HTERT RPE-1 (cell line): ENCODE results near the gene CD3D.

ENCODE experiments used
- in situ Hi-C: fragments of 300-500 bp; cut with MboI; formaldehyde crosslinking; loops from 4 replicates; pipeline ENCODE4 v1.14.3; 2020; ENCODE audit warnings: low sequenced_read_pairs

The CD3D gene

DNA sequence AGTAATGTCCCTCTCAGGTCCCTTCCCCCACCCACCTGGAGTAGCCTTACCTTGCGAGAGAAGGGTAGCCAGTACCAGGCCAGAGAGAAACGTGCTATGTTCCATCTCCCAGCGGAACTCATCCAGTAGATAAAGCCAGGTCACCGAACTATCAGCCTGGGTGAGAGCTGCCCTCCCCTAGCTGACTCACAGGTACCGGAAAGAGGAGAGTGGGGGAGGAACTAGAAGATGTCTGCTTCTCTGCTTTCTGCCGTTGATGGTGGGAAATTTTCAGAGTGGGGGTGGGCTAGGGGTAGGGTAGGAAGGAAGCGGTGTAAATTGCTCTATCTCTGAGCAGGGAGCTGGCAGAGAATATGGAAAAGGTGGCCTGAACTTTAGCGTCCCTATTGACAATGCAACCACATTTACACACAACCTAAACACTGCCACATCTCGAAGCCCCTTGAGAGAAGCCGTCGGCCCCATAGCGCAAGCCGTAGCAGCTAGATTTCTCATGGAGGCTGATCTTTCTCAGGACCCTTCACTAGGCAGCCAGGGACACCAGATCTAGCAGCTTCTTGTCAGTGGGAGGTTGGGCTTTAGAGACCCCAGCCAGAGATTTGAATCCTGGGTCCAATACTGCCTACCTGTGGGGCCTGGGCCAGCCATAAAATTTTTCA is at the start of gene CD3D:
TSS of gene CD3D (minus strand) at position 203 of the 659 bp plus-strand sequence. CDS start at position 105, 98 bp downstream.
- in situ Hi-C loops = no loop called here

DNA sequence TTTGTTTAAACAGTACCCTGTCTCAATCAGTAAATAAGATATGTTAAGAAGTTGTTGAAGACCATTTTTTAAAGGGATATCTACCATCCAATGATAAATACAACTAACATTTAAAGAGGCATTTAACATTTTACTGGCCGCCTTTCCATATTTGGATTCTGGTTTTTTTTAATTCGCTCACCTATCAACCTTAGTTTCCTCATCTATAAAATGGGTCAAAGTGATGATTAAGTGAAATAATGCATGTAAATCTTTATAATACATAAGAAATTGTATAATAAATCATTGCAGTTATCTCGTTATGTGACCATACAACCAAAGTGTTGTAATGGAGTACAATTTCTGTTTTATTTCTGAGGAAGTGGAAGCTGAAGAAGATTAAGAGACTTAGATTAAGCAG is 41.2 kb upstream of the CD3D start:
- in situ Hi-C loops = no loop called here

DNA sequence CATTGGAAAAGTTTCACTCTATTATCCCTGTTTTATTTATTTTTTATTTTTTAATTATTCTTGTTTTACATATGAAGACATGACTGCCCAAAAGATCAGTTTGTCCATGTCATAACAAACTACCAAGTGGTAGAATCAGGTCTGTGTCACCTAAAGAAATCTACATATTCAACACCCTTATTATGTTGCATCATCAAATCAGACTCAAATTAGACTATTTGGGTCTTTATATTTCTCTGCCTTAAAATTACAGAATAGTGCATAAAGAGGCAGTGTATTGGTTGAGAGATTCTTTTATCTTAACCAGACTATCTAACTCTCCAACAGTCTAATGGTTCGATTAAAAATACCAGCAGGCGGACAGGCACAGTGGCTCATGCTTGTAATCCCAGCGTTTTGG is 40.4 kb upstream of the CD3D start:
- in situ Hi-C loops = no loop called here

DNA sequence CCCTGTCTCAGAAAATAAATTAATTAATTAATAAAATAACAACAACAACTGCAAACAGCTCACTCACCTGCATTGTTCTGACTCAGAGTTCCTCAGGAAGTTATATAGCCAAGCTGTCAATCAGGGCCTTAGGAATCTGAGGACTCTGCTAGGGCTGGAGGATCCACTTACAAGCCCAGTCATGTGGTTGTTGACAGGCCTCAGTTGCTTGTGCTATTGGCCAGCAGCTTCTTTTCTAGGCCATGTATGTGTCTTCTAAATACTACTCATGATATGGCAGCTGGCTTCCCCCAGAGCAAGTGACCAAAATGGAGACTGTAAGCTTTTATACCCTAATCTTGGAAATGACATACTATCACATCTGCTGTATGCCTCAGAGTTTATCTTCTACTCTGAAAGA is 38.1 kb upstream of the CD3D start:
- in situ Hi-C loops = no loop called here

DNA sequence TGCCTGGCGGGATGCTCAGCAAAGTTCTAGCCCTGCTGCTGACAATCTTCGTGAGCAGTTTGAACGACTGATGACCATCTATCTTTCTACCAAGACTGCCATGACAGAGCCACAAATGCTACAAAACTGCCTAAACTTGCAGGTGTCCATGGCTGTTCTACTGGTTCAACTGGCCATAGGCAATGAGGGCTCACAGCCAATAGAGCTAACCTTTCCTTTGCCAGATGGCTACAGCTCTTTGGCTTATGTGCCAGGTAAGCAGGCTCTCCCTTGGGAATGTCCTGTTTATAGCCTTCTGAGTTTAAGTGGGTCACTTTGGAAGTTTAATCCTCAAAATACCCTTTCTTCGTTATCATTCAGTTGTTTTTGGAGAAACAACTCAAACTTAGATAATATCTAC is 37.0 kb upstream of the CD3D start:
- in situ Hi-C loops = no loop called here

DNA sequence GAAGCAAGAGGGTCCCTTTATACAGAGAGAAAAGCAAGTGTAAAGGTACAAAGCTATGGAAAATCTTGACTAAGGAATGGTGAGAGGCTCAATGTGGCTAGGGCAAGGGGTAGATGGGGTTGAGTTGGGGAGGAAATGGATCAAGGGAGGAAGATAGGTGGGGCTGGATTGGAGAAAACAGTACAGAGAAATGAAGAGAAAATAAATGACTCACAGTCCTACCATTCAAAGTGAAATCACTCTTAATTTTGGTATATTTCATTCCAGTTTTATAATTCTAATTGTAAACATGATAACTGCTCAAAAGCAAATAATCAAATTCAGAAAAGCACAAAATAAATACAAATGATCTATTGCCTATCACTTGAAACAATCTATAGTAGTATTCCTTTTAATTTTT is 33.5 kb upstream of the CD3D start:
- in situ Hi-C loops = no loop called here

DNA sequence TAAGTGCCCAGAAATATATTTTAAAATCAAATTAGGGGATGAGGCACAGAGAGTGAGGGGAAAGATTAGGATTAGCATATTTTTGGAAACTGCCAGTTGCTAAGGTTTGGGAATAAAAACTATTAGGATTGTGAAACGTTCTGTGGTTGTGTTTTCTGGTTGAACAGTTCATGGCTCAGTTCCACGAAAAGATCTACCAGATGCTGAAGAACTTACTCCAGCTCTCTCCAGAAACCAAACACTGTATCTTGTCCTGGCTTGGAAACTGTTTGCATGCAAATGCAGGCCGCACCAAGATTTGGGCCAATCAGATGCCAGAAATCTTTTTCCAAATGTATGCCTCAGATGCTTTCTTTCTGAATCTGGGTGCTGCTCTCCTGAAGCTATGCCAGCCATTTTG is 32.2 kb upstream of the CD3D start:
- in situ Hi-C loops = no loop called here

DNA sequence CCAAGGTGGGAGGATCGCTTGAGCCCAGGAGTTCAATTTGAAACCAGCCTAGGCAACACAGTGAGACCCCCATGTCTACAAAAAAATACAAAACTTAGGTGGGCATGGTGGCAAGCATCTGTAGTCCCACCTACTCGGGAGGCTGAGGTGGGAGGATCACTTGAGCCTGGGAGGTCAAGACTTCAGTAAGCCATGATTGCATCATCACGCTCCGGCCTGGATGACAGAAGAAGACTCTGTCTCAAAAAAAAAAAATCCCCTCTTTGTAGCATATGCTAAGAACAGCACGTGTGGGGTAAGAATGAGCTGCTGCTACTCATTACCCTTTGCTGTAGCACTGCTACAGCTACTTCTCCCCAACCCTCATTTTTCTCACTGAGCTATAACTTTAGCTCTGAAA is 31.4 kb upstream of the CD3D start:
- in situ Hi-C loops = no loop called here

DNA sequence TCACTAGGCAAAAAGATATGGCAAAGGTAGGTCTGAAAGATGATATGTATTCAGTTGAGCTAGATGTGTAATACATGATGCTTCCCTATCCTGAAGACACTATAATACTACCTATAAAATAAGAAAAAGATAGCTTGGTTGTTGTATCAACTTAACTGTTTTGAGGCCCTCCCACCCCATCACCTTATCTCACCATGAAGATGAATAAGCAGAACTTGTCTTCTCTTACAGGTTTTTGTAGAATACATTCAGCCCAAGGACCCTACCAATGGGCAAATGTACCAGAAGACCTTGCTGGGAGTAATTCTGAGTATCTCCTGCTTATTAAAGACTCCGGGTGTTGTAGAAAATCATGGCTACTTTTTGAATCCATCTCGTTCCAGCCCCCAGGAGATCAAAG is 30.8 kb upstream of the CD3D start:
- in situ Hi-C loops = no loop called here

DNA sequence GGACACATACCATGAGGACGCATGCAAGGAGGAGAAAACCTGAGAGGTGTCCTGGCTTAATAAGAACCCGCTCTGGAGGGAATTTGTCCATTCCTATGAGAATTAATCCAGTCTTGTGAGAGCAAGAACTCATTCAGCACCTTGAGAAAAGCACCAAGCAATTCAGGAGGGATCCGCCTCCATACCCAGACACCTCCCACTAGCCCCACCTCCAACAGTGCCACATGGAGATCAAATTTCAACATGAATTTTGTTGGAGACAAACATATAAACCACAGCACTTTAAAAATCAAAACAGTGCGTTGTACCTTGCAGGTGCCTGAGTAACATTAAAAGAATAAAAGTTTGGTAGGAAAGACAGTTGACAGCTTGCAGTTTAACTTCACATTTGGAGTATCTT is 28.3 kb upstream of the CD3D start:
- in situ Hi-C loops = no loop called here

DNA sequence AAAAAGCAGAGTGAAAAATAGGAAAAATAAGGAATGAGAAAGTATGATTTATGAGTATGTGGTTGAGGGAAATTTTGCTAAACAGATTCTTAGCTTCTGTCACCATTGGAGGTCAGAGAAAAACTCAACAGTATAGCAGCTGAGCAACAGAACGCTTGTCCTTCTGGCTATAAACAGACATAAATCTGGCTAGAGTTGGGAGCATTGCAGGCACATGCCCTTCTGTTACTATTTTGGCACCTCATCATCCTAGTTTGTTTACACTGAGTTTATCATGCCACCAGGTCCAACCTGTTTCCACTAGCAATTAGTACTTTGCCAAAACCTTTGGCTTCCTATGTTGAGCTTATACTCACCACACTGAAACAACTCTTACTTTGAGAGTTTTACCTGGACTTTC is 23.8 kb upstream of the CD3D start:
- in situ Hi-C loops = no loop called here

DNA sequence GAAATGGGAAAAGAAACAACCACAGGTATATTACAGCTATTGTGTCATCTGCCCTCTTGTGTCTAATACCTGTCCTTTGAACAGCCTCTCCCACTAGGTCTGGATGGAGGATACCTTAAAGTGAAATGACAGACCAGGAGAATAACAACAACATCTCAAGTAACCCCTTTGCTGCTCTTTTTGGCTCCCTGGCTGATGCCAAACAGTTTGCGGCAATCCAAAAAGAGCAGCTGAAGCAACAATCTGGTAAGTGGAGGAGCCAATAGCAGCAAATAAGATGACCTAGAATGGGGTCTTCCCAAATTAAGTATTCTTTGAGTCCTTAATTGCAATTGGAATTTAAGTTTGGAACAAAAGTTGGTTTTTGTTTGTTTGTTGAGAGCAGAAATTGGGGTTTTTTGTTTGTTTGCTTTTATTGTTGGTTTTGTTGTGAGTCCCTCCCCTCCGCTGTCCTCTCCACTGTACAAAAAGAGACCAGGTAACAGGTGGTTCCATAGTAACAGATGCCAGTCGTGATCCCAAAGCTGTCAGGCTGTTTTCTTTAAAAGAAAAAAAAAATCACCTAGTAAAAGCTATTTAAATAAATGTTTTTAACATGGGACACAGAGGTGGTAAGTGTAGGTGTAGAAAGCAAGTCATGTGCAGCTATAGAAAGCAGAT is 22.6 kb upstream of the CD3D start:
- in situ Hi-C loops = no loop called here

DNA sequence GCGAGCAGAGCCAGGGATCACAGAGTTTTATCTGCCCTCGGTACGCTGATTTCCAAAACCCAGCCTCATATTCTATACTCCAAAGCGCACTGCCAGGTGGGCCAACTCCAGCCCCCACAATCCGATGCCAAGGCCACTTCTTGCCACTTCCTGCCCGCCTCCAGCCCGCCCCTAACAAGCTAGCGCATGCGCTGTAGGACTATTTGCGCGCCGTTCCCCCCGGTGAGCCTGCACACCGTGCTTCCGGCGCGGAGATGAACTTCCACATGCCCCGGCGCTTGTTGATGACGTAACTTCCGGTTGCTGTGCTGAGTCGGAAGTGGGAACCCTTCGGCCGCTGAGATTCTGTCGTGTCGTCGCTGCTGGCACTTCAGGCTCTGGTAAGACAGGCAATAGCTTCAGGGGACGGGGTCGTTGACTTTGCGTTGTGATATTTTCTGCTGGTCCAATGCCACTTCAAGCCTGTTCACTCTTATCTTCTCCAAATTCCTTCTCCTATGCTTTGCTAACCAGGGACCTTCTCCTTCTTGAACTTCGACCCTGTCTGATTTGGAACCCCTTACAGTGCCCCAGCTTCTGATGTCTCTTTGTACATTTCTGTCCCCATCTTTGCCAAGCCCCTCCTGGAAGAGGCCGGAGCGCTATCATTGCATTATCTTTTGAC is 16.9 kb upstream of the CD3D start, which contains the start of gene UBE4A:
TSS of gene UBE4A (plus strand) at position 306 of the 664 bp plus-strand sequence. CDS start 5,481 bp downstream, outside the sequence.
- in situ Hi-C loops = no loop called here

DNA sequence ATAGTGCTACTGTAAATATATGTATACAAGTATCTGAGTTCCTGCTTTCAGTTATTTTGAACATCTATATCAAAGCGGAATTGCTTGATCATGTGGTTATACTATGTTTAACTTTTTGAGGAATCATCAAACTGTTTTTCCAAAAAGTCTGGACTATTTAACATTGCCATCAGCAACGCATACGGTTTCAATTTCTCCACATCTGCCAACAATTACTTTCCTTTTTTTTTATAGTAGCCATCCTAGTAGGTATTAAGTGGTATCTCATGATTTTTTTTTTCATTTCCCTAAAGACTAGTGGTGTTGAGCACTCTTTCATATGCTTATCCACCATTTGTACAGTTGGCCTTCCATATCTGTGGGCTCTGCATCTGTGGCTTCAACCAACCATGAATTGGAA is 15.6 kb upstream of the CD3D start:
- in situ Hi-C loops = no loop called here

DNA sequence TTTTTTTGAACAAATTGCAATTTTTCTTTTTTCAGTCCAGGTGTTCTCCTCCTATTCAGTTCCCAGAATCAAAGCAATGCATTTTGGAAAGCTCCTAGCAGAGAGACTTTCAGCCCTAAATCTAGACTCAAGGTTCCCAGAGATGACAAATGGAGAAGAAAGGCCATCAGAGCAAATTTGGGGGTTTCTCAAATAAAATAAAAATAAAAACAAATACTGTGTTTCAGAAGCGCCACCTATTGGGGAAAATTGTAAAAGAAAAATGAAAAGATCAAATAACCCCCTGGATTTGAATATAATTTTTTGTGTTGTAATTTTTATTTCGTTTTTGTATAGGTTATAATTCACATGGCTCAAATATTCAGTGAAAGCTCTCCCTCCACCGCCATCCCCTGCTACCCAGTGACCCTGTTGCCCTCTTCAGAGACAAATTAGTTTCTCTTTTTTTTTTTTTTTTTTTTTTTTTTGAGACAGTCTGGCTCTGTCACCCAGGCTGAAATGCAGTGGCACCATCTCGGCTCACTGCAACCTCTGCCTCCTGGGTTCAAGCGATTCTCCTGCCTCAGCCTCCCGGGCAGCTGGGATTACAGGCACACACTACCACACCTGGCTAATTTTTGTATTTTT is 10.7 kb upstream of the CD3D start:
- in situ Hi-C loops = no loop called here

DNA sequence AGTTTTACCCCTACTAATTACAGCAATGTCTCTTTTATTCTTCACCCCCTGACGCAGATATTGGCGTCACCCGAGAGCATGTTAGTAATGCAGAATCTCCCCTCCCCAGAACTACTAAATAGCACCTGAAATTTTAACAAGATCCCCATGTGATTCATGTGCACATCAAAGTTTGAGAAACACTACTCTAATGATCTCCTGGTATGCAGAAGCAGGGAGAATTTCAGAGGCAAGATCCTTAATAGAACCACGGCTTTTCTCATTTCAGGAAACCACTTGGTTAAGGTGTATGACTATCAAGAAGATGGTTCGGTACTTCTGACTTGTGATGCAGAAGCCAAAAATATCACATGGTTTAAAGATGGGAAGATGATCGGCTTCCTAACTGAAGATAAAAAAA is 7.0 kb upstream of the CD3D start:
- in situ Hi-C loops = no loop called here

DNA sequence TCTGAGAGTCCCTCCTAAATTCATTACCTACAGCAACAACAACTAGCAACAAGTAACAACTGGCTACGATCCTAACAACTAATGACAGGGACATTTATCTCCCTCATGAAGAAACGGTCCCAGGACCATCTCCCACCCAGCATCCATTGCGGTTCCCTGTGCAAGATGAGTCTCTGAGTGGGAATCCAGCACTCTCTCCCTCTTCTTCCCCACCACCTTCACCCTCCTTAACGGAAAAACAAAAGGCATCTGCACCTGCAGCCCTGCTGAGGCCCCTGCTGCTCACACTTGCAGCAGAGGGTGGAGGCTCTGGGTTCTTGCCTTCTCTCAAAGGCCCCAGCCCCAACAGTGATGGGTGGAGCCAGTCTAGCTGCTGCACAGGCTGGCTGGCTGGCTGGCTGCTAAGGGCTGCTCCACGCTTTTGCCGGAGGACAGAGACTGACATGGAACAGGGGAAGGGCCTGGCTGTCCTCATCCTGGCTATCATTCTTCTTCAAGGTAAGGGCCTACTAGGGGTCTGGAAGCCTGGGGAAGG is 1.5 kb upstream of the CD3D start, which contains the start of gene CD3G:
TSS of gene CD3G (plus strand) at position 364 of the 535 bp plus-strand sequence. CDS start at position 444, 80 bp downstream.
- in situ Hi-C loops = no loop called here

DNA sequence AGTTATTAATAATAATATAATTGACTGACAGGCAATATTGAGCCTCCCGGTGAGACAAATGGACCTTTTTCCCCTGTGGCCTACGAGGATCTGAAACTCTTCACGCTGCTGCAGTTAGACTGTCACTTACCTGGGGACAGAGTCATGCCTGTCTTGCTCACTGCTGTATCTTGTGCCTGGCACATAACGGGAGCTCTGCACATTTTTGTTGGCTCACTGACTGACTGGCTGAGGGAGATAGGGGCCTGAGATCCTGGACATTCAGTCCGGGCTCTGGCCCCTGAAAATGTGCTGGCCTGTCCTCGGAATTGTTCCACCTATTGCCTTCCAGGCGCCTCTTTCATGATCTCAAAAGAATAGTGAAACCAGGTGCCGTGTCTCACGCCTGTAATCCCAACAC is 743 bp upstream of the CD3D start:
- in situ Hi-C loops = no loop called here

DNA sequence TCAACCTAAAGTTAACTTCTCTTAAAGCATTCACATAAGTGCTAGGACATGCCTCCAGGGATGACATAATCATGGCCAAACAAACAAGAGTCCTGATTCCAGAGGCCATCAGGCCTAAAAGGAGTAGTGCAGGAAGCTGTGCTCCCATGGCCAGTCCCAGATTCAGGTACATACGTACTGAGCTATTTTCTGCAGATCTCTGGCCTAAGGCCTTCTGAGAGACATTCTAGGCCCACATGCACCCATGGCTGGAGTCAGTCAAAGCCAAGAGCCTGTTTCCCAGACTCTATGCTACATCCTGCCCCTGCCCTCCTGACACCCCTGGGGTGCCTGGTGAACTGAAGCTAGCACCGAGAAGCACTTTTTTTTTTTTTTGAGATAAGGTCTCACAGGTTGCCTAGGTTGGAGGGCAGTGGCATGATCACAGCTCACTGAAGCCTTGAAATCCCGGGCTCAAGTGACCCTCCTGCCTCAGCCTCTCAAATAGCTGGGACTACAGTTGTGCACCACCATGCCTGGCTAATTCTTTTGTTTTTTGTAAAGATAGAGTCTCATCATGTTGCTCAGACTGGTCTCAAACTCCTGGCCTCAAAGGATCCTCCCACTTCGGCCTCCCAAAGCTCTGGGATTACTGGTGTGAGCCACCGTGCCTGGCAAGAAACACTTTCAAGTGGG is 553 bp downstream of the CD3D start:
- in situ Hi-C loops = no loop called here

DNA sequence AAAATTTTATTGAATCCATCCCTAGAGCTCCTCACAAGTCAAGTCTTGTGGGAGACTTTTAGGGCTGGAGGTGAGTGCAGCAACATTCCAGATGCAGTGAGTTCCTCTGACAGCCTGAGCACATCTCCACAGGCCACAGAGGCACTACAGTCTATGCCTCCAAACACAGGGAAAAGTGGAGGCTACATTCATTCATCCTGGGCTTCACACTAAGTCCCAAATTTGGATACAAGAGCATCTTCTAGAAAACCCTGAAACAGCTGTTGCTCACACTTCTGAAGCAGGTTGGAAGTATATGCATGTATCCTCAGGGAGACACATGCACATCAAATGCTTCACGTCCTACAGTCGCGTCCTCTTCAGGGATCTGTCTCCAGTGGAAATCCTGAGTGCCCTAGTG is 1.2 kb downstream of the CD3D start:
- in situ Hi-C loops = no loop called here

DNA sequence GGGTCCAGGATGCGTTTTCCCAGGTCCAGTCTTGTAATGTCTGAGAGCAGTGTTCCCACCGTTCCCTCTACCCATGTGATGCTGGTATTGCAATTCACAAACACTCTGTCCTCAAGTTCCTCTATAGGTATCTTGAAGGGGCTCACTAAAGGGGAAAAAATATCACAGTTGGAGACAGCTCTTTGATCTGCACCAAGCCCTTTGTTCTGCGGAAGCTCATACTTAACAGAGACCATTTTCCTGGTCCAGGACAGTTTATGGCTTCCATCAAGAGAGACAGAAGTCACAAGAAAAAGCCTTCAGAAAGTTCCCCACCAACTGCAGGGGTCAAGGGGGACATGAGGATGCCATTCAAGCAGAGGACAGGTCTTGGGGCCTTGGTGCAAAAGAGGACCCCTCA is 2.1 kb downstream of the CD3D start:
- in situ Hi-C loops = no loop called here
